ENCODE results near the gene PODN. TPM values are rescaled to one million over a fixed set of nuclear protein-coding genes. Genes with fewer than 3 reads are reported as not detected.

Gene PODN
- total RNA-seq, 1 experiment from 2014 or later: not detected

DNA sequence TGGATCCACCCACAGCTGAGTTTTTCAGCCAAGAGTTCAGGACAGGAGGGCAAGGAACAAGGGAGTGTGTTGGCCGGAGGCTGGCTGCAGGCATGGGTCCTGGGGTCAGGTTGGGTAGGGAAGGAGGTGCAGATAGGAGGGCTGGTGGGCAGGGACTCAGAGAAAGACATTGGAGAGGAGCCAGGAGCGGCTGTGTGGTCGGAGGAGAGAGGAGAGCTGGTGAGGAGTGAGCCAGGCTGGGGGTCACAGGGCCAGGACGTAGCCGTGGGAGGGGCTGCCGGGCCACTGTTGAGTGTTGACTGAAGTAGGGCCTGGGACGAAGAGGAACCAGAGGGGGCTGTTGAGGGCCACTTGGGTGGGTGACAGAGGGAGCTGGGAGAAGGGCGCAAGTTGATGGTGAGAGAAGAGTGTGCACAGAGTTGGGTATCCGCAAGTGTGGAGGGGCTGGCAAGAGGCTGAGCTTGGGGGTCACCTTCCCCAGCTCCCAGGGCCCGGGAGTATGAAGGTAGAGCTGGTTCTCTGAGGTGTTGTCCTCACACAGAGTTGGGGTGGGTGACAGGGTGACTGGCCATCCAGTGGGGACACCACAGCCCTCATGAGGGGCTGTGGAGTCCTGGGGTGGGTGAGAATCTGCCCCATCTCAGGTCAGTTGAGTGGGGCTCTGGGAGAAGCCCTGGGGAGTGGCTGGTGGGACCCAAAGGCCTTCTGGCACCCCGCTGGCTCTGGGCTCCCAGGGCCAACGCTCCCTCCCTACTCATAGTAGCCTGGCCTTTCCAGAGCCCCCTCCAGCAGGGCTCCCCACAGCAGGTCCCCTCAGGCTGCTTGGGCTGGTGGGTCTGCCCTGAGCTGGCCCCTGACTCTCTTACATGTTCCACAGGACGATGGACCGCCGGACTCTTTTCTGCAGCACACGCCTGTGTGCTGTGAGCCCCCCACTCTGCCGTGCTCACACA lies 21.9 kb downstream of the PODN start:
- intact Hi-C loops (cut with micrococcal nuclease): no loop called here
- peaks cover 8% of the 10 kb centered on the region for H3K4me1 Mint-ChIP-seq (ENCODE audit: insufficient read depth, unreplicated experiment)
- TF ChIP-seq, protein P1, sequence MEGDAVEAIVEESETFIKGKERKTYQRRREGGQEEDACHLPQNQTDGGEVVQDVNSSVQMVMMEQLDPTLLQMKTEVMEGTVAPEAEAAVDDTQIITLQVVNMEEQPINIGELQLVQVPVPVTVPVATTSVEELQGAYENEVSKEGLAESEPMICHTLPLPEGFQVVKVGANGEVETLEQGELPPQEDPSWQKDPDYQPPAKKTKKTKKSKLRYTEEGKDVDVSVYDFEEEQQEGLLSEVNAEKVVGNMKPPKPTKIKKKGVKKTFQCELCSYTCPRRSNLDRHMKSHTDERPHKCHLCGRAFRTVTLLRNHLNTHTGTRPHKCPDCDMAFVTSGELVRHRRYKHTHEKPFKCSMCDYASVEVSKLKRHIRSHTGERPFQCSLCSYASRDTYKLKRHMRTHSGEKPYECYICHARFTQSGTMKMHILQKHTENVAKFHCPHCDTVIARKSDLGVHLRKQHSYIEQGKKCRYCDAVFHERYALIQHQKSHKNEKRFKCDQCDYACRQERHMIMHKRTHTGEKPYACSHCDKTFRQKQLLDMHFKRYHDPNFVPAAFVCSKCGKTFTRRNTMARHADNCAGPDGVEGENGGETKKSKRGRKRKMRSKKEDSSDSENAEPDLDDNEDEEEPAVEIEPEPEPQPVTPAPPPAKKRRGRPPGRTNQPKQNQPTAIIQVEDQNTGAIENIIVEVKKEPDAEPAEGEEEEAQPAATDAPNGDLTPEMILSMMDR (IDR thresholded peaks at IDR 0.05; ENCODE audit: unreplicated experiment): no peak
- H3K9me3 Mint-ChIP-seq (ENCODE audit: unreplicated experiment): no peaks in the 10 kb centered on the region
- no peak overlapping the region for H3K27ac Mint-ChIP-seq (ENCODE audit: low read depth, unreplicated experiment)
- no peak overlapping the region for H3K4me3 Mint-ChIP-seq (ENCODE audit: unreplicated experiment)
- H3K36me3 Mint-ChIP-seq (ENCODE audit: insufficient read depth, unreplicated experiment): no peaks in the 10 kb centered on the region
- no TSS peak for BruUV-seq (replicated peaks)
- no peak for DNase-seq (ENCODE audit: unreplicated experiment)
- H3K27me3 Mint-ChIP-seq (ENCODE audit: insufficient read depth, unreplicated experiment): no peaks in the 10 kb centered on the region
- CTCF ChIA-PET: interaction anchor here (0.6 kb wide), 2 partner anchors 15 to 38 kb away, joined by 3 read pairs; no protein-coding TSS in a partner anchor
- POLR2A ChIA-PET: interaction anchor here (0.6 kb wide), 1 partner anchor 37 kb away, joined by 3 read pairs; no protein-coding TSS in a partner anchor

- POLR2A ChIA-PET: no interaction called here
- Mint-ChIP-seq H3K27me3 (ENCODE audit: insufficient read depth, unreplicated experiment) (no peaks in the 10 kb centered on the region), H3K36me3 (ENCODE audit: insufficient read depth, unreplicated experiment) (no peaks in the 10 kb centered on the region), H3K27ac (ENCODE audit: low read depth, unreplicated experiment) (no peak overlapping the region), H3K4me1 (ENCODE audit: insufficient read depth, unreplicated experiment) (peaks cover 8% of the 10 kb centered on the region), H3K4me3 (ENCODE audit: unreplicated experiment) (no peak overlapping the region), H3K9me3 (ENCODE audit: unreplicated experiment) (no peaks in the 10 kb centered on the region)
- CTCF ChIA-PET: interaction anchor here (0.6 kb wide), 1 partner anchor 38 kb away, joined by 3 read pairs; no protein-coding TSS in a partner anchor
- TF ChIP-seq, protein P1 (IDR thresholded peaks at IDR 0.05; ENCODE audit: unreplicated experiment): no peak
- intact Hi-C loops (cut with micrococcal nuclease): no loop called here
- DNase-seq (ENCODE audit: unreplicated experiment): no peak
- no TSS peak for BruUV-seq (replicated peaks)
These were observed 22.6 kb downstream of the PODN start for GRCh38 chr1:53084589-53084971.

GRCh38 chr1:53085405-53085804 lies 23.4 kb downstream of the PODN start:
- TF ChIP-seq, protein P1 (IDR thresholded peaks at IDR 0.05; ENCODE audit: unreplicated experiment): no peak
- no TSS peak for BruUV-seq (replicated peaks)
- DNase-seq (ENCODE audit: unreplicated experiment): no peak
- no peak overlapping the region for H3K27ac Mint-ChIP-seq (ENCODE audit: low read depth, unreplicated experiment)
- H3K36me3 Mint-ChIP-seq (ENCODE audit: insufficient read depth, unreplicated experiment): no peaks in the 10 kb centered on the region
- ChIA-PET CTCF (no interaction called here), POLR2A (no interaction called here)
- no peaks in the 10 kb centered on the region for H3K9me3 Mint-ChIP-seq (ENCODE audit: unreplicated experiment)
- H3K4me3 Mint-ChIP-seq (ENCODE audit: unreplicated experiment): no peak overlapping the region
- H3K27me3 Mint-ChIP-seq (ENCODE audit: insufficient read depth, unreplicated experiment): no peaks in the 10 kb centered on the region
- H3K4me1 Mint-ChIP-seq (ENCODE audit: insufficient read depth, unreplicated experiment): peaks cover 8% of the 10 kb centered on the region
- intact Hi-C loops (cut with micrococcal nuclease): no loop called here

DNA sequence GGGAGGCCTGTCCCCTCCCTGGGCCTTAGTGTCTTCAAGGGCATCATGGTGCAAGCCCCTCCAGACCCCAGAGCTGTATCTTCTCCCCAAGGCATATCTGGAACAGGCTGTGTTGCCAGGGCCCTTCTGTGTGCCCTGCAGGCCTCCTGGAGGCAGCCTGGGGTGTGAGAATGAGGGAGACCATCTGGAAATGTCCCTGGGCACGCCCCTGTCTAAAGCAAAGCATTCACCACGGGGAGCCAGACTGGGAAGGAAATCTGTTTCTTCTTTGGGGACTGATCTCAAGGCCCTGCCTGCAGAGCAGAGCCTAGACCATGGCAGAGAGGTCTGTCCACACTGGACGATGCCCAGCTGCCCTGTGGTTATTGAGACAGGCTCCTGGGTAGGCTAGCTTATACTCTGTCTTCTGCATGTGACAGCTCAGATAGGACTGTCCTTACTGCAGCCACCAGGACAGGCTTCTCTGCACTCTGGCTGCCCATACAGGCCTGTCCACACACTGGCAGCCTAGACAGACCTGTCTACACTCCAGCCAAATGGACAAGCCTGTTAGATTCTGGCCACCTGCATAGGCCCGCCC lies 24.6 kb downstream of the PODN start:
- TF ChIP-seq, protein P1 (IDR thresholded peaks at IDR 0.05; ENCODE audit: unreplicated experiment): no peak
- DNase-seq (ENCODE audit: unreplicated experiment): no peak
- BruUV-seq (replicated peaks): no TSS peak

More for the DNA sequence above, 24.6 kb downstream of the PODN start:
- H3K4me3 Mint-ChIP-seq (ENCODE audit: unreplicated experiment): no peak overlapping the region
- no peaks in the 10 kb centered on the region for H3K27me3 Mint-ChIP-seq (ENCODE audit: insufficient read depth, unreplicated experiment)
- no peaks in the 10 kb centered on the region for H3K9me3 Mint-ChIP-seq (ENCODE audit: unreplicated experiment)
- ChIA-PET POLR2A (interaction anchor here (0.6 kb wide), 1 partner anchor 1031 kb away, joined by 3 read pairs; the partner anchor contains the start of gene TXNDC12), CTCF (interaction anchor here (0.6 kb wide), 1 partner anchor 169 kb away, joined by 6 read pairs; no protein-coding TSS in a partner anchor)
- no peak overlapping the region for H3K27ac Mint-ChIP-seq (ENCODE audit: low read depth, unreplicated experiment)
- H3K4me1 Mint-ChIP-seq (ENCODE audit: insufficient read depth, unreplicated experiment): peaks cover 8% of the 10 kb centered on the region
- intact Hi-C loops (cut with micrococcal nuclease): no loop called here
- H3K36me3 Mint-ChIP-seq (ENCODE audit: insufficient read depth, unreplicated experiment): no peaks in the 10 kb centered on the region
